HG03280 (cell line): Measurements from ENCODE around the gene SMIM41.
"Not testable (repeated sequence)": the region's sequence is repeated elsewhere in the genome, so short reads cannot be mapped to it uniquely, and the experiment has no call there.

Experiments used
- ATAC-seq: cut with Tn5 transposase; IDR thresholded peaks from one replicate; pipeline ENCODE4 v1.9.1; 2021; ENCODE audit warnings: mild to moderate bottlenecking, moderate library complexity; ENCODE audit not compliant: unreplicated experiment

The SMIM41 gene

DNA sequence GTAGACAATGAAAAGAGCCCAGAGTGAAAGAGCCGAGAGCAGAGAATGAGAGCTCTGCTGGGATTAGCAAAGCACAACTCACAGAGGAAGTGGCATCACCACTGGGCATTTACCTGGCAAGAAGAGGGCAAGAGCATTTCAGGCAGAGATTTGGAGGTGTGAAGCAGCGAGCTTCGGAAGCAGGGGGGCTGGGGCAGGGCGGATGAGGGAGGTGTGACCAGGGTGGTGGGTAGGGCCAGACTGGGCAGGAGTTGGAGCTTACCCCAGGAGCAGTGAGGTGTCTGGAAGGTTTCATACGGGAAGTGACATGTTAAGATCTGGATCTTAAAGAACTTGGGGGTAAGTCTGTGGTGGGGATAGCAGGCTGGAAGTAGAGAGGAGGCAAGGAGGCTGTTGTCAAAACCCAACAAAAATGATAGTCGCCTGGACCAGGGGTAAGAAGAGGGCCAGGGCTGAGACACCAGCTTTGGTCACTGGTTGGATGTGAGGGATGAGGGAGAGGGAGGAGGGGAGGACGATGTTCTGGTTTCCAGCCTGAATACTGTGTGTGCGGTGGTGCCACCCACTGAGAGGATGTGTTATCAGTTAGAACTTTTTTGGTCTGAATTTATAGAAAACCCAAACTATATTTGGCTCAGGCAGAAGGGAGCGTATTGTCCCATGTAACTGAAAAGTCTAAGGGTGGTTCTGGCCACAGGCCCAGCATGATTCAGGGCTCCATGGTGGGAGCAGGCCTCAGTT is 5.2 kb downstream of the SMIM41 start:
- no peak for ATAC-seq

DNA sequence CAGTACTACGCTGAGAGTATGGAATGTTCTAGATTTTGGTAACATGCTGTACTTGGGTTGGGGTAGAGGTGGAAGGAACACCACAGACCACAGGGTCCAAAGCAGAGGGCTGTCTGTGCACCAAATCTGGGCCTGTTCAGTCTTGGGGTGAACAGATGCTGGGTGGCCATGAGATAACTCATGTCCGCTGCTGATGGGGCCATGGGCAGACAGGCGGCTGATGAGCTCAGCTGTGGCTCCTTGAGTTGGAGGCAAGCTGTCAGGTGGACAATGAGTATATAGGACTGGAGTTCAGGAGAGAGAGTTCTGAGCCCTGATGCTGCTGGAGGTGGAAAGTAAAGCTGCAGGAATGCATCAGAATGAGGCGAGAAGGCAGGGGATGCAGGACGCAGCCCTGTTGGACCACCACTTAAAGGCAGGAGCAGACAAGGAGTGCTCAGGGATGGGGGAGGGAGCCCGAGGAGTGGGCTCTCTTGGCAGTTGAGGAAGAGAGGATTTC is 6.2 kb downstream of the SMIM41 start:
- ATAC-seq: no peak

DNA sequence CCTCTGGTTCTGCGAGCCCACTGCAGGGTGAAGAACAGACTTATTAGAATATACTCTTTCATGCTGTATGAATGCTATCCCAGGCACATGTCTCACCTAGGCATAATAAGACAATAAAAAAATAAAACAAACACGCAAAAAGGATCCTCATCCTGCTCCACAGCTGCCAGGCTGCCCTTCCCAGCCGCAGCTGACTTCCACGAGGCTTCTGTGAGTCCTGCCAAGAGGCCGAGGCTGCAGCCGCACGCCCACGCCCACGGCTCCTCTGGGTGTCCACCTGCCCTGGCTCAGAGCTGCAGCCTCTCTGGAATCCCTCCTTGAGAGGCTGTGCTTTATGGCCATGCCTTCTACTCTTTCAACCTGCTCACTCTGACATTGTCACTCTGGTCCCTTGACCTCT is 6.9 kb downstream of the SMIM41 start:
- no peak for ATAC-seq

- no peak for ATAC-seq
Observed at GRCh38 chr12:52086944-52087835, 7.7 kb downstream of the SMIM41 start.

DNA sequence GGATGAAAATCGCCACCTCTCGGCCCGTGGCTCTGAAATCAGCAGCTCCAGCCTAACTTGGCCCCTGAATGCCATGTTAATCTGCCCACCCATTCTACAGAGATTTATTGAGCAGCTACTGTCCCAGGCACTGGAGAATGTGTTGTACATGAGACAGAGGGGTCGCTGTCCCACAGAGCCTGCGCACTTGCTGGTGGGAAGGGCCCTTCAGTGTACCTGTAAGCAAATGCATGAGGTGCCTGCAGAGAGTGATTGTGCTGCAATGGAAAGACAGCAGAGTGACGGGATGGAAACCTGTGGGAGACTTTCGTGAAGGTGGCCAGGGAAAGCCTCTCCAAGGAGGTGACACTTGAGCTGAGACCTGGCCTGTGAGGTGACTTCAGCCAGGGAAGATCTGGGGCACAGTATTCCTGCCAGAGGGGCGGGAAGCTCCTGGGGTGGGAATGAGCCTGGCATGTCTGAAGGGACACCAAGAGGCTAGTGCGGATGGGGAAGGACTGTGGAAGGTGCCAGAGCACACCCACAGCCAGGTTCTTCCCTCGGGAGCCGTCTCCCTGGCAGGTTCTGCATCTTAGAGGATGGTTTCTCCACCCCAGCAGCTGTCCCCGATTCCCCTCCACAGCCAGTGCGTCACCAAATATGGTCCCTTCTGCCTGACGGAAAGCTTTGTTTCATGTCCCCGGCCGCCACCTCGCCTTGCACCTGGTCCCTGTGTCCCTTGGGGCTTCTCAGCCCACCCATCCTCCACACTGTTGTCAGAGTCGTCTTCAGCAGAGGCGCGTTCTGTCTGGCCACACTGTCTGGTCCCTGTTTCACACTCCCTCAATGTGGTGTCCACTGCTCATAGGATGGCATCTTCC is 8.7 kb downstream of the SMIM41 start:
- ATAC-seq: no peak

GRCh38 chr12:52089491-52089890 is 10.0 kb downstream of the SMIM41 start:
- ATAC-seq: no peak

DNA sequence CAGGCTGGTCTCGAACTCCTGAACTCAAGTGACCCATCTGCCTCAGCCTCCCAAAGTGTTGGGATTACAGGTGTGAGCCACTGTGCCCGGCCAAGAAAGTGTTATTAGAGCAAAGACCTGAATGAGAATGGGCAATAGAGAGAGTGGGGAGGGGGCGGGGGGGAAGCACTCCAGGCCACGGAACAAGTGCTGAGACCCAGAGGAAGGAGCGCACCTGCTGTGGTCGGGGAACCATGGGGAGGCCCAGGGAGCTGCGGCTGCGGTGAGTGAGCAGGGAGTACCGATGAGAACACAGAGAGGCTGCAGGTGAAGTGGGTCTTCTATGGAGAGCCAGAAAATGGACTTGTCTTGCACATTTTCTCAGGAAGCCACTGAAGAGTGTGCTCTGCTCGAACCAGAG is 10.8 kb downstream of the SMIM41 start:
- ATAC-seq: no peak

DNA sequence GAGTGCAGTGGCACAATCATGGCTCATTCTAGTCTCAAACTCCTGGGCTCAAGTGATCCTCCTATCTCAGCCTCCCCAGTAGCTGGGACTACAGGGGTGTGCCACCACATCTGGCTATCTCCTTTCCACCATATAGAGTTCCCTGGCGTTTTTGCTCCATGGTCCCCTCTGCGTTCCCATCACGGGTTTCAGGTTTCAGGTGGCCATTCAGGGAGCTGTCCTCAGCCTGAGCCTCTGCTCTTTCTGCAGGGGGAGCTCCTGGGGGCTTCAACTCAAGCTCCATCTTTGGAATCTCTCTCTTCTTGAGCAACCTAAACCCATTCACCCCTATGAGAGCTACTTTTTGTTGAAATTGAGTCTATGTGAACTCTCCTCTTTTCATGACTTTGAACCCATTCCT is 11.6 kb downstream of the SMIM41 start:
- ATAC-seq: no peak

DNA sequence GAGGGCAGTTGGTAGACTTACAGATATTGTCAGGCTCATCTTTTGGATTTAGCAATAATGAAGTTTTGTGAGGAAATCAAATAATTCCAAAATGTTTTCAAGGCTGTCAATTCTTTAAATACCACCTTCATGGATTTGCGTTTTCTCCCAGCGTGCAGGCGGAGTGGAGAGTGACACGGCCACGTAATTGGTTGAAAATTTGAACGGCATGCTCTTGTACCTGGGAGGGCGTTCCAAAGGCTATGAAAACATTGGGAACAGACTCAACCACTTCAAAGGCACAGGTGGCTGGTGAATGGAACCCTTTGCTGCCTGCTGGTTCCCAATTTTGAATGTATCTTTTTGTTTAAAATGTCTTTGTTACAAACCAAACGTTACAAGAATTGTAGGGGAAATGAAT is 12.4 kb downstream of the SMIM41 start:
- no peak for ATAC-seq

DNA sequence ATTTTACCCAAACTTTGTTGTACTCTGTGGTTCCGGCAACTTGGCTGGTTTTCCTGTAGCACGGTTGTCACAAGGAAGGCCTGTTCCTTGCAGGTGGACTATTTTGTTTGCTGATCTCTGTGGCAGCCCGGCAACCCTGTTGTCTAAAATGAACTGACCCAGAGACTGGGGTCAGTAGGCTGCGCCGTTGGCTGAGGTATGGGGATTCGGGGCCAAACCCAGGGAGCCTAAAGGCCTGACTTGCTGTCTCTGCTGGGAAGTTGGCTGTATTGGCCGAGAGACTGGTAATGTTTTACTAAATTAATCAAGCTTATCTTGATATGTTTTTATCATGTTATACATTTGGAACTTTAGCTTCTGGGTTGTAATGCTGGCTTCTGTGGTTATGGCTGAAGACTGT is 13.8 kb downstream of the SMIM41 start:
- ATAC-seq: no peak

DNA sequence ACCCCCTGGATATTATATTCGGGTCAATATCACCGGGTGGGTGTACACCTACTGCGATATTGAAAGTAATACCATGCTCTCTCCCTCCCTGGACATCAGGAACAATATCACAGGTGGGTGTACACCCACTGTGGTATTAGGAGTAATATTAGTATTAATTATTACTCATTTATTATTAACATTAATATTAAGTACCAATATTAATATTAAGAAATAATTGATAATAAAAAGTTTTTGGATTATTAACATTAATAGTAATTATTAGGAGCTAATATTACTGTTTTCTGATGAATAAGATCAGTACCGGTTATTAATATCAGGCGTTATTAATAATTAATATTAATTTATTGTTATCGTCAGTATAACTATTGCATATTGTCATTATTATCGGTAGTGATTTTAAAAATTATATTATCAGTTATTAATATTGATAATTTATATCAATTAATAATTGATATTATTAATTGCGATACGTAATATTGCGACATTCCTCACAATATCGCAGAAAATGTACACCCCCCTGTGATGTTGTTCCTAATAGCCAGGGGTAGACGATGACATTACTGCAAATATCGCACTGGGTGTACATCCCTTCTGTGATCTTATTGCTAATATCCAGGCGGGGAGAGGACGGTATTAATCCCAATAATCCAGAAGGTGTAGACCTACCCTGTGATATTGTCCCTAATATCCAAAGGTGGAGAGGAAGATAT is 17.0 kb downstream of the SMIM41 start:
- ATAC-seq: no peak

DNA sequence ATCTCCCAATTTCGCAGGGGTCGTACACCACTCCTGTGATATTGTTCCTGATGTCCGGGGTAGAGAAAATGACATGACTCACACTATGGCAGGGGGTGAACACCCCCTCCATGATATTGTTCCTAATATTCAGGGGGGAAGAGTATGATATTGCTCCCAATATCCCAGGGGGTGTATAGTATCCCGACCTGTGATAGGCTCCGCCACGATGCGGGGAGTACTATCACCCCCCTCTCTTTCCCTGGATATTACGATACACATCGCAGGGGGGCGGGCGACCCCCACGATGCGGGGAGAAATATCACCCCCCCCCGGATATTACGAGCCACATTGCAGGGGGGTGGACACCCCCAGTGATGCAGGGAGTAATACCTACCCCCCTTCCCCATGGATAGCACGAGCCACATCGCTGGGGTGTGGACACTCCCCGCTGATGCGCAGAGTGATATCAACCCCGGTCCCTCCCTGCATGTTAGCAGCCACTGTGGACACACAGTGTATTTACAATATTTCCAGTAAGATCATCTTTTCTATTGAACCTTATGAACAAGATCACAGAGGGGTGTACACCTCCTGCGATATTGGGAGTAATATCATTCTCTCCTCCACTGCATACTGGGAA is 17.7 kb downstream of the SMIM41 start:
- no peak for ATAC-seq

DNA sequence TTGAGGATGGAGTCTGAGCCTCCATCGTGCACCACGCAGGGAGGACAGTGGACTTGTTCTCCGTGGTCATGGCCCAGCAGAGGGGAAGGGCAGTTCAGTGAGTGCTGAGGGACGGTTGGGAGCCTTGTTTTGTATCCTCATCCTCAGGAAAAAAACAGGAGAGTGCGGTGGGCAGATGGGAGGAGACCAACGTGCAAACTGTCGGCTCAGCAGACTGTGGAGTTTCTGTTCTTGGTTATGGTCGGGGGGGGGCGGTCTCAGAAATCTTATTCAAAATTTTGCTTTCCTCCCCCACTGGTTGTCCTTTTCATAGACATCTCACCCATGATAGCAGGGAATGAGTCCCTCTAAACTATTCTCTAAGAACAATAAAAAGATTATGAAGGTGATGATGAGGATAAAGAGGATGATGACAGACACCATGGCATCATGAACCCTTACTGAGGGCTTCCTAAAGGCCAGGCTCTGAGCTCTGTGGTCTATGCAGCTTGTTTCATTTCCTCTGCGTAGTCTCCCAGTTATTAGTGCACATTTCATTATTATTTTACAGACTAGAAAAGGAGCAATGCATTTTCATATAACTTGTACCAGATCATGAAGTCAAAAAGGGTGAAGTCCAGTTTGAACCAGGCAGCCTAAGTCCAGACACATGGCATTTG is 25.1 kb downstream of the SMIM41 start:
- ATAC-seq: not testable (repeated sequence)

GRCh38 chr12:52116222-52117125 is 37.0 kb downstream of the SMIM41 start:
- not testable (repeated sequence) for ATAC-seq

DNA sequence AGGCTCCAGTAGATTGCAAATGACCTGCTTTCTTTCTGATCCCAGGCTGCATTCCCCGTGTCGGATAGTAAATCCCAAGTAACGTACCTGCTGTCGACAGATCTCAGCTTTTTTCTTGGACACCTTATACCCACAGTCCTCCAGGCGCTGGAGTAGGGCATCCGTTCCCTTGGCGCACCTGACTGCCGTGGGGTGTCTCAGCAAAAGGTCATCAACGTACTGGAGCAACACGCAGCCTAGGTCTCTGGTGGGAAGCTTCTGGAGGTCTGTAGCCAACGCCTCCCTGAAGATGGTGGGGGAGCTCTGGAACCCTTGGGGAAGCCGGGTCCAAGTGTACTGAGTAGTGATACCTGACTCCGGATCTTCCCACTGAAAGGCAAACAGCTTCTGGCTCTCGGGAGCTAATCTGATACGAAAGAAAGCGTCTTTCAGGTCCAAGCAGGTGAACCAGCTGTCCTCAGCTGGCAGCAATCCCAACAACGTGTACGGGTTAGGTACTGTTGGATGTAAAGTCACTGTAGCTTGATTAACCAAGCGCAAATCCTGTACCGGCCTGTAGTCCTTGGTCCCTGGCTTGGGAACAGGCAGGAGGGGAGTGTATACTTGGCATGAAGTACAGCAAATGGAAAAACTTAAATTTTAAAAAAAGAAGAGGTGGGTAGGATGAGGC is 38.4 kb downstream of the SMIM41 start:
- ATAC-seq: peak; percentile 21

DNA sequence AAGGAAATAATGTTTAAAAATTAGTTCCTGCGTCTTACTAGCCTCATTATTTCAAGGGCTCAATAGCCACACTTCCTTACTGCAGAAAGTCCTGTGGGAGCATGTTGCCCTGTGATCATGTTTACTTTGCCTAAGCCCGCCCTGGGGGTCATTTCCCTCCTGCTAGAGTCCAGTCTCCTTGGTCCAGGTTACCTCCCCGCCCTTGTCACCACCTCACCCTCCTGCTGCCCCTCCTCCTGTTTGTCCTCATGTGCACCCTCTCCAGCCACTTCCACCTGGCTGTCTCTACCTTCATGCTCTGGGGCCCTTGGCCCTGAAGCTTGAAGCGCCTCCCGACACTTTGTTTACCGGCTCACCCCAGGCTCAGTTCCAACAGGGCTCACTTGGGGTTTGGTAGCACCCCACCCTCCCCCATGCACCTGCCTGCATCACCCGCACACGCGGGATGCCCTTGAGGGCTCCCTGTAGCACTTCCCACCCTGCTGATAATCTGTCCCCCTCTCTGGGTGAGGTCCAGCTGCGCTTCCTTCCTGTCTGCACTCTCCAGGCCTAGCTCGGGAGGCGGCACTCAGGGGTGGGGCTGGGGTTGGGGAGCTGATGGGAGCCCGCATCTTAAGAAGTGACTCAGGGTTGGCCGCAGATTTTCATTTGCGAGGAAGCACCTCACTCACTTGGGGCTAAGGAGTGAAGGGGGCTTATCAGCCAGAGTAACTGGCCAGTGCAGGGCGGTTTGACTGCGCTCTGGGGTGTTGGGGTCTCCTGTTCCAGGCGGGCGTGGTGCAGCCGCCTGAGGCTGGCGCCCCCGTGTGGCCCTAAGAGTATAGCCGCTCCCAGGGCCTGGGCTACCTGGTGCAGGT is 40.1 kb downstream of the SMIM41 start:
- ATAC-seq: no peak
